ENCODE measurements around the gene PDCD1. TPM values are rescaled to one million over a fixed set of nuclear protein-coding genes. Genes with fewer than 3 reads are reported as not detected.

Gene PDCD1
- total RNA-seq, 1 donor from 2014 or later, result not detected

GRCh38 chr2:241867776-241868420 lies 9.2 kb upstream of the PDCD1 start:
- H3K36me3 ChIP-seq (ENCODE audit: control insufficient read depth, insufficient read depth, low read length), result no peaks in the 10 kb centered on the region
- peaks cover 13% of the 10 kb centered on the region for H3K27me3 ChIP-seq (ENCODE audit: control insufficient read depth, insufficient read depth, low read length)
- DNase-seq (ENCODE audit: low read depth) (no peak), FAIRE-seq (no peak)
- no peak overlapping the region for H3K4me3 ChIP-seq (ENCODE audit: low read depth, low read length)
- no peak for TF ChIP-seq CTCF (IDR thresholded peaks at IDR 0.05; ENCODE audit: insufficient read depth, low read length, severe bottlenecking)

GRCh38 chr2:241866790-241867645 lies 8.3 kb upstream of the PDCD1 start:
- Histone ChIP-seq H3K36me3 (ENCODE audit: control insufficient read depth, insufficient read depth, low read length) (no peaks in the 10 kb centered on the region), H3K4me3 (ENCODE audit: low read depth, low read length) (no peak overlapping the region), H3K27me3 (ENCODE audit: control insufficient read depth, insufficient read depth, low read length) (peaks cover 13% of the 10 kb centered on the region)
- FAIRE-seq, result no peak
- DNase-seq (ENCODE audit: low read depth), result no peak
- no peak for TF ChIP-seq CTCF (IDR thresholded peaks at IDR 0.05; ENCODE audit: insufficient read depth, low read length, severe bottlenecking)

GRCh38 chr2:241865957-241866789 lies 7.5 kb upstream of the PDCD1 start:
- Histone ChIP-seq H3K4me3 (ENCODE audit: low read depth, low read length) (no peak overlapping the region), H3K27me3 (ENCODE audit: control insufficient read depth, insufficient read depth, low read length) (peaks cover 13% of the 10 kb centered on the region), H3K36me3 (ENCODE audit: control insufficient read depth, insufficient read depth, low read length) (no peaks in the 10 kb centered on the region)
- no peak for TF ChIP-seq CTCF (IDR thresholded peaks at IDR 0.05; ENCODE audit: insufficient read depth, low read length, severe bottlenecking)
- no peak for DNase-seq (ENCODE audit: low read depth)
- no peak for FAIRE-seq

- Histone ChIP-seq H3K36me3 (ENCODE audit: control insufficient read depth, insufficient read depth, low read length) (no peaks in the 10 kb centered on the region), H3K4me3 (ENCODE audit: low read depth, low read length) (no peak overlapping the region), H3K27me3 (ENCODE audit: control insufficient read depth, insufficient read depth, low read length) (peaks cover 13% of the 10 kb centered on the region)
- FAIRE-seq, result peak; percentile 100
- no peak for DNase-seq (ENCODE audit: low read depth)
- no peak for TF ChIP-seq CTCF (IDR thresholded peaks at IDR 0.05; ENCODE audit: insufficient read depth, low read length, severe bottlenecking)
Measured at GRCh38 chr2:241865416-241865956, 6.8 kb upstream of the PDCD1 start.

- Histone ChIP-seq H3K27me3 (ENCODE audit: control insufficient read depth, insufficient read depth, low read length) (peaks cover 13% of the 10 kb centered on the region), H3K4me3 (ENCODE audit: low read depth, low read length) (no peak overlapping the region), H3K36me3 (ENCODE audit: control insufficient read depth, insufficient read depth, low read length) (no peaks in the 10 kb centered on the region)
- no peak for DNase-seq (ENCODE audit: low read depth)
- FAIRE-seq, result no peak
- no peak for TF ChIP-seq CTCF (IDR thresholded peaks at IDR 0.05; ENCODE audit: insufficient read depth, low read length, severe bottlenecking)
Measured at GRCh38 chr2:241864850-241865213, 6.1 kb upstream of the PDCD1 start.
